H1 (cell line): ENCODE results near the gene UNK. TPM values are rescaled to one million over a fixed set of nuclear protein-coding genes. Genes with fewer than 3 reads are reported as not detected.

Experiments
- CTCF ChIA-PET: fragments of 300-600 bp; sonication (Branson Sonifier 250); formaldehyde crosslinking; loops from one replicate; lab custom pipeline; 2021; ENCODE audit not compliant: partially characterized antibody; lab: Charles Lee
- POLR2A ChIA-PET: fragments of 300-600 bp; sonication (Branson Sonifier 250); formaldehyde crosslinking; loops from one replicate; lab custom pipeline; 2021; ENCODE audit warnings: inconsistent platforms; ENCODE audit not compliant: partially characterized antibody; lab: Charles Lee
- DNase-seq, 2 experiments: peaks; one replicate each; pipeline versions ENCODE4 v3.0.0 to v3.0.0-alpha.2; 2010 to 2022; ENCODE audit warnings: low spot score in 2 of 2, low read depth in 1 of 2, mixed read lengths in 1 of 2
- FAIRE-seq: peaks from 2 replicates; lab custom pipeline; 2011; peaks lifted over from hg19 to GRCh38; lab: Jason Lieb, UNC
- H2AFZ ChIP-seq: 2 replicates; pipeline ENCODE4 v1.8.1; 2012; ENCODE audit warnings: low read length, inconsistent platforms
- H2AK5ac ChIP-seq: 2 replicates; pipeline ENCODE4 v1.6.1; 2013; ENCODE audit warnings: low read depth, low read length
- H2BK120ac ChIP-seq: replicated peaks from 2 replicates; pipeline ENCODE3; 2013; ENCODE audit warnings: low read depth, low read length, inconsistent platforms
- H2BK12ac ChIP-seq: 2 replicates; pipeline ENCODE4 v1.6.1; 2013; ENCODE audit warnings: low read depth, low read length
- H2BK15ac ChIP-seq: 2 replicates; pipeline ENCODE4 v1.6.1; 2013; ENCODE audit warnings: low read length
- H2BK20ac ChIP-seq: 2 replicates; pipeline ENCODE4 v1.6.1; 2013; ENCODE audit warnings: low read length
- H2BK5ac ChIP-seq: 2 replicates; pipeline ENCODE4 v1.6.1; 2013; ENCODE audit warnings: low read depth, low read length
- H3K14ac ChIP-seq: 2 replicates; pipeline ENCODE4 v1.6.1; 2013; ENCODE audit warnings: inconsistent platforms; ENCODE audit not compliant: insufficient read length
- H3K18ac ChIP-seq: 2 replicates; pipeline ENCODE4 v1.6.1; 2013; ENCODE audit warnings: low read length; ENCODE audit errors: extremely low read depth
- H3K23ac ChIP-seq: 2 replicates; pipeline ENCODE4 v1.6.1; 2013; ENCODE audit warnings: inconsistent platforms; ENCODE audit not compliant: insufficient read length
- H3K23me2 ChIP-seq: 2 replicates; pipeline ENCODE4 v1.6.1; 2013; ENCODE audit warnings: low read depth, low read length
- H3K27ac ChIP-seq: 2 replicates; pipeline ENCODE4 v1.6.1; 2011; ENCODE audit warnings: low read depth, low read length, inconsistent platforms
- H3K27me3 ChIP-seq, 4 experiments: replicated peaks in 1 of 4; 1 replicate in 1 of 4; 2 replicates in 3 of 4; pipeline versions ENCODE4 v1.6.1 to v1.8.1; 2011 to 2013; ENCODE audit warnings: low read length in 3 of 4, mild to moderate bottlenecking in 3 of 4, inconsistent platforms in 2 of 4, mixed read lengths in 2 of 4, moderate library complexity in 1 of 4; ENCODE audit not compliant: control insufficient read depth in 3 of 4, insufficient read depth in 3 of 4; ENCODE audit errors: extremely low read depth in 1 of 4
- H3K36me3 ChIP-seq, 4 experiments: 2 replicates each; pipeline versions ENCODE4 v1.6.1 to v1.8.1; 2011 to 2013; ENCODE audit warnings: mild to moderate bottlenecking in 4 of 4, low read length in 3 of 4, moderate library complexity in 2 of 4, control low read depth in 1 of 4, inconsistent platforms in 1 of 4; ENCODE audit not compliant: insufficient read depth in 4 of 4, control insufficient read depth in 2 of 4
- H3K4ac ChIP-seq: replicated peaks from 2 replicates; pipeline ENCODE3; 2013; ENCODE audit warnings: low read length, low read depth, mixed read lengths, inconsistent platforms; ENCODE audit not compliant: insufficient read length
- H3K4me1 ChIP-seq, 4 experiments: replicated peaks in 1 of 4; 1 replicate in 1 of 4; 2 replicates in 3 of 4; pipeline versions ENCODE4 v1.6.1 to v1.8.1; 2011 to 2013; ENCODE audit warnings: low read length in 3 of 4, inconsistent platforms in 2 of 4, mixed read lengths in 1 of 4; ENCODE audit not compliant: insufficient read depth in 4 of 4, control insufficient read depth in 3 of 4
- H3K4me2 ChIP-seq, 2 experiments: 2 replicates each; pipeline versions ENCODE4 v1.6.1 to v1.8.1; 2011 to 2013; ENCODE audit warnings: low read depth in 2 of 2, low read length in 2 of 2, control low read depth in 1 of 2, inconsistent platforms in 1 of 2, mild to moderate bottlenecking in 1 of 2; ENCODE audit not compliant: insufficient read depth in 1 of 2
- H3K4me3 ChIP-seq, 4 experiments: fragments of 200-600, 300-600 bp in 1 of 4; sonication (generic), shearing (Covaris generic), sonication (Bioruptor Twin) in 1 of 4; 2 replicates each; pipeline versions ENCODE4 v1.5.1 to v1.8.1; 2011 to 2016; ENCODE audit warnings: low read length in 4 of 4, low read depth in 3 of 4, control low read depth in 2 of 4, inconsistent platforms in 2 of 4, mild to moderate bottlenecking in 2 of 4, mixed read lengths in 1 of 4, moderate library complexity in 1 of 4; ENCODE audit not compliant: insufficient read depth in 2 of 4; ENCODE audit errors: extremely low read depth in 1 of 4
- H3K56ac ChIP-seq: replicated peaks from 2 replicates; pipeline ENCODE3; 2013; ENCODE audit warnings: low read depth, mild to moderate bottlenecking, mixed read lengths, low read length, inconsistent platforms; ENCODE audit not compliant: insufficient read length
- H3K79me1 ChIP-seq: 2 replicates; pipeline ENCODE4 v1.6.1; 2013; ENCODE audit warnings: low read depth, low read length, control low read depth
- H3K79me2 ChIP-seq, 2 experiments: 2 replicates each; pipeline versions ENCODE4 v1.6.1 to v1.8.1; 2012 to 2013; ENCODE audit warnings: low read length in 2 of 2, mild to moderate bottlenecking in 2 of 2, inconsistent platforms in 1 of 2; ENCODE audit not compliant: insufficient read depth in 2 of 2, control insufficient read depth in 1 of 2
- H3K9ac ChIP-seq, 4 experiments: replicated peaks in 1 of 4; 1 replicate in 1 of 4; 2 replicates in 3 of 4; pipeline versions ENCODE4 v1.6.1 to v1.8.1; 2011 to 2013; ENCODE audit warnings: low read depth in 3 of 4, low read length in 3 of 4, control low read depth in 2 of 4, mild to moderate bottlenecking in 2 of 4, moderate library complexity in 2 of 4, inconsistent platforms in 1 of 4; ENCODE audit errors: extremely low read depth in 1 of 4
- H3K9me3 ChIP-seq, 2 experiments: 2 replicates each; pipeline versions ENCODE4 v1.6.1 to v1.8.1; 2012 to 2013; ENCODE audit warnings: mild to moderate bottlenecking in 2 of 2, moderate library complexity in 2 of 2, control low read depth in 1 of 2, inconsistent platforms in 1 of 2, low read depth in 1 of 2, low read length in 1 of 2, mixed read lengths in 1 of 2; ENCODE audit not compliant: insufficient read depth in 2 of 2
- H4K20me1 ChIP-seq, 2 experiments: replicated peaks in 1 of 2; 2 replicates each; pipeline versions ENCODE3 to v1.8.1; 2011 to 2013; ENCODE audit warnings: inconsistent platforms in 2 of 2, low read length in 2 of 2, mild to moderate bottlenecking in 1 of 2; ENCODE audit not compliant: insufficient read depth in 2 of 2, control insufficient read depth in 1 of 2
- H4K5ac ChIP-seq: 2 replicates; pipeline ENCODE4 v1.6.1; 2013; ENCODE audit warnings: low read length, low read depth, mixed read lengths, inconsistent platforms; ENCODE audit not compliant: insufficient read length
- H4K8ac ChIP-seq: 2 replicates; pipeline ENCODE4 v1.8.0; 2013; ENCODE audit warnings: mild to moderate bottlenecking, moderate library complexity, low read length, inconsistent platforms; ENCODE audit not compliant: insufficient read depth; ENCODE audit errors: extremely low read depth
- H4K91ac ChIP-seq: replicated peaks from 2 replicates; pipeline ENCODE3; 2013; ENCODE audit warnings: low read length, mixed read lengths, inconsistent platforms; ENCODE audit not compliant: insufficient read length
- ATF2 ChIP-seq: IDR thresholded peaks from 2 replicates; pipeline ENCODE4 v1.6.1; 2012; ENCODE audit warnings: low read length, inconsistent platforms
- CEBPB ChIP-seq: IDR thresholded peaks from 2 replicates; pipeline ENCODE4 v1.6.1; 2012; ENCODE audit warnings: low read depth, low read length
- CREB1 ChIP-seq: IDR thresholded peaks from 2 replicates; pipeline ENCODE4 v1.6.1; 2012; ENCODE audit warnings: inconsistent platforms
- PHF8 ChIP-seq: fragments of 200-600 bp; sonication (generic); conservative IDR thresholded peaks from 2 replicates; pipeline ENCODE4 v1.7.1; 2012; ENCODE audit warnings: low read depth, mild to moderate bottlenecking, inconsistent platforms, low read length, moderate library complexity
- TBP ChIP-seq: IDR thresholded peaks from 2 replicates; pipeline ENCODE4 v1.6.1; 2011; ENCODE audit warnings: low read depth, low read length, improper control_type of control experiment
- YY1 ChIP-seq: IDR thresholded peaks from 2 replicates; pipeline ENCODE4 v1.6.1; 2011; ENCODE audit warnings: low read depth, mild to moderate bottlenecking, low read length
- WGBS, 2 experiments: shearing (Covaris generic) in 1 of 2; methylation state at CpG; one replicate each; pipeline versions ENCODE4 v1.1.6 to v1.1.7; 2013 to 2015; ENCODE audit warnings: low lambda C conversion rate in 2 of 2, mixed read lengths in 2 of 2, inconsistent platforms in 1 of 2, low coverage in 1 of 2, missing lambda C conversion rate in 1 of 2; ENCODE audit not compliant: insufficient replicate concordance in 2 of 2, insufficient coverage in 1 of 2, insufficient read length in 1 of 2; ENCODE audit errors: extremely low coverage in 1 of 2, missing lambda C conversion rate in 1 of 2; 5-methylcytosine and 5-hydroxymethylcytosine counted together
- polyA plus RNA-seq, 7 experiments: library from polyadenylated mRNA; depleted of rRNA in 3 of 7; stranded (reverse) in 5 of 7; unstranded in 2 of 7; fragments of >200 nt in 5 of 7; fragments of 200-250 nt in 2 of 7; gene quantifications; 1 replicate in 5 of 7; 2 replicates in 1 of 7; 4 replicates in 1 of 7; pipeline versions ENCODE4 v1.2.1 to v1.2.3, GENCODE V29; 2011 to 2013; ENCODE audit warnings: missing spikeins in 2 of 7, mixed read lengths in 2 of 7
- total RNA-seq: library from RNA; stranded (reverse); fragmentation: NEBNext Ultra II Directional; extraction: Animal tissue kit (Norgen Biotek cat#: 25700); gene quantifications from 2 replicates; pipeline ENCODE4 v1.2.1, GENCODE V29; 2021

UNK gene
- total and polyA plus RNA-seq, 2 of the 8 experiments (the other 6 are each of a cell fraction or from before 2014, with no cell fraction given) = 24.2 to 33.3 TPM

GRCh38 chr17:75853433-75853832, 68.8 kb downstream of the UNK start:
- Histone ChIP-seq H3K23ac (no peak overlapping the region), H4K5ac (no peak overlapping the region), H3K36me3 (peaks cover 5 to 18% (median 10%) of the 10 kb centered on the region in 4 experiments; a peak in 7 of 8 replicates), H3K18ac (no peak overlapping the region), H3K27me3 (no peaks in the 10 kb centered on the region), H2BK120ac (no peak overlapping the region), H3K4me1 (peaks cover 0 to 7% (median 2%) of the 10 kb centered on the region in 4 experiments; a peak in 4 of 7 replicates), H2BK15ac (no peak overlapping the region), H3K23me2 (peaks cover 6% of the 10 kb centered on the region), H4K91ac (no peak overlapping the region), H4K20me1 (no peaks in the 10 kb centered on the region), H2BK12ac (no peak overlapping the region), H3K9ac (peak overlapping the region in 1 of 4 experiments; percentile 25; a peak in 2 of 7 replicates), H3K56ac (no peak overlapping the region), H4K8ac (no peak overlapping the region), H2BK20ac (no peak overlapping the region), H3K79me2 (peaks cover 3 to 9% of the 10 kb centered on the region in 2 experiments; a peak in 3 of 4 replicates), H3K79me1 (peaks cover 10% of the 10 kb centered on the region; the same call in 1 of the 2 replicates), H2AK5ac (no peak overlapping the region), H3K27ac (no peak overlapping the region), H3K9me3 (no peaks in the 10 kb centered on the region), H2AFZ (no peak overlapping the region), H2BK5ac (no peak overlapping the region), H3K4me3 (no peak overlapping the region), H3K4me2 (no peak overlapping the region; a peak in 1 of 4 replicates), H3K4ac (no peak overlapping the region), H3K14ac (no peak overlapping the region)
- CTCF ChIA-PET = interaction anchor here (0.9 to 27.2 kb wide), 7 partner anchors 6 to 88 kb away, joined by 3 to 563 read pairs (median 3); partner anchors contain the start of genes GALK1 and UNC13D
- WGBS, 2 experiments = 91% methylated on average over 7 of the region's 7 CpGs; no CpG with 5 or more reads in 1 of the 2 experiments
- POLR2A ChIA-PET = interaction anchor here (1.2 to 4.7 kb wide), 6 partner anchors 18 to 77 kb away, joined by 3 to 21 read pairs (median 5); partner anchors contain the start of genes TRIM47 and TRIM65
- no peak for DNase-seq
- TF ChIP-seq YY1 = no peak
- no peak for TF ChIP-seq ATF2
- no peak for TF ChIP-seq PHF8
- no peak for TF ChIP-seq TBP
- no peak for TF ChIP-seq CEBPB
- no peak for TF ChIP-seq CREB1
- FAIRE-seq = no peak
